SJCRH30 (cell line): ENCODE measurements around the gene DST. TPM values are rescaled to one million over a fixed set of nuclear protein-coding genes. Genes with fewer than 3 reads are reported as not detected.

Experiments
- DNase-seq, 2 experiments: peaks; one replicate each; pipeline ENCODE4 v3.0.0-alpha.2; 2015 to 2020
- H3K27ac ChIP-seq: fragments of 250-450 bp; sonication (Bioruptor Pico); 2 replicates; pipeline ENCODE4 v1.5.1; 2020; ENCODE audit warnings: mild to moderate bottlenecking, moderate library complexity
- H3K27me3 ChIP-seq: fragments of 250-450 bp; sonication (Bioruptor Pico); 2 replicates; pipeline ENCODE4 v1.5.1; 2020; ENCODE audit warnings: mild to moderate bottlenecking, moderate library complexity
- H3K36me3 ChIP-seq: fragments of 250-450 bp; sonication (Bioruptor Pico); 2 replicates; pipeline ENCODE4 v1.5.1; 2020; ENCODE audit warnings: mild to moderate bottlenecking, moderate library complexity
- H3K4me1 ChIP-seq: fragments of 250-450 bp; sonication (Bioruptor Pico); 2 replicates; pipeline ENCODE4 v1.5.1; 2020; ENCODE audit warnings: mild to moderate bottlenecking, moderate library complexity
- H3K4me3 ChIP-seq: fragments of 250-450 bp; sonication (Bioruptor Pico); 2 replicates; pipeline ENCODE4 v1.5.1; 2020; ENCODE audit warnings: mild to moderate bottlenecking, moderate library complexity
- H3K9me3 ChIP-seq: fragments of 250-450 bp; sonication (Bioruptor Pico); replicated peaks from 2 replicates; pipeline ENCODE4 v1.5.1; 2020; ENCODE audit warnings: mild to moderate bottlenecking, moderate library complexity
- total RNA-seq: library from RNA; depleted of rRNA; stranded (reverse); fragments of >200 nt; shearing (Covaris generic); gene quantifications from 2 replicates; pipeline ENCODE4 v1.2.3, GENCODE V29; 2014

DST gene
- total RNA-seq, 1 experiment from 2014 or later = 87.9 TPM

DNA sequence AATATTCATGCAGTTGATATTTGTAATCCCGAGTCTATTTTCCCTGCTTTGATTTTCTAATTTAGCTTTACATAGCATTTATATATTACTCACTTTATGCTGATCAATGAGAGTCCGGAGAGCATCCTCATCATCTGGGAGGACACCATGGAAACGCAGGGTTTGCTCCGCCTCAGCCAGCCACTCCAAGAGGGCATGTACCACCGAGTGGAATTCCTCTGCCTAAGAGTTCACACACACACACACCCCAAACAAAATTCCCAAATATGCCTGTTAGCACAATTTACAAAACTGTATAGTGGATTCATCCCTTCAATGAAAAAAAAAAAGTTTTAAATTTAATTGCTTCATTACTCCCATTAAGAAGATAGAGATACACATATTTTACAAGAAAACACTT, 160.7 kb downstream of the DST start:
- Histone ChIP-seq H3K4me1 (no peaks in the 10 kb centered on the region), H3K4me3 (no peak overlapping the region), H3K27ac (no peak overlapping the region), H3K36me3 (peaks cover 41% of the 10 kb centered on the region), H3K9me3 (no peaks in the 10 kb centered on the region), H3K27me3 (no peaks in the 10 kb centered on the region)
- no peak for DNase-seq

DNA sequence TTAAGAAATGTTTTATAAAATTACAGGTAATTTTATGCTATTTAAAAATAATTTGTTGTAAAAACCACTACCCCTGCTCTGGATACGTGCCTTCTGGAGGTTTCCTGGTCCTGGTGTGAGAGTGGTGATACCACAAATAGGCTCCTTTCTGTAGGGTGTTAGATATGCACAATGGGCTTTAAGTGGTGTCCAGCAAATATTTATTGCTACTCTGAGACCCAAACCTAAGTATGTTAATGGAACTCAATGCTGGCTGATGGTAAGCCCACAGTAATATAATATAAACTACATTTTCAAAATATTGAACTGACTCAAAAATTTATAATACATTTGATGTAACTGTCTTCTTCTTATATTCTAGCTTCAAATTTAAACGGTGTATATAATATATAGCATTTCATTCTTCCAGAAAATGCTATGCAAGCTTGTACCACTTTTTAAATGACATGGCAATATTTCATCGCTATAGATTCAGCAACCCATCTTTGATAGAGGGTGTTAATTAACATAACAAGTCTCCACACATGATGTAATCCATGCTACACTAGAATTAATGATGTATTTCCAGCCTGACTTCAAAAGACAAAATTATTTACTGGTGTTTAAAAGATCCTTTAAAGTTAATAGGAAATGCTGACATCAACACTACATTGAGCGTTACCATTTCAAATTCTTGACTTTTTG, 161.9 kb downstream of the DST start:
- Histone ChIP-seq H3K4me1 (no peaks in the 10 kb centered on the region), H3K27me3 (no peaks in the 10 kb centered on the region), H3K4me3 (no peak overlapping the region), H3K36me3 (peaks cover 42% of the 10 kb centered on the region), H3K27ac (no peak overlapping the region), H3K9me3 (no peaks in the 10 kb centered on the region)
- DNase-seq = no peak

DNA sequence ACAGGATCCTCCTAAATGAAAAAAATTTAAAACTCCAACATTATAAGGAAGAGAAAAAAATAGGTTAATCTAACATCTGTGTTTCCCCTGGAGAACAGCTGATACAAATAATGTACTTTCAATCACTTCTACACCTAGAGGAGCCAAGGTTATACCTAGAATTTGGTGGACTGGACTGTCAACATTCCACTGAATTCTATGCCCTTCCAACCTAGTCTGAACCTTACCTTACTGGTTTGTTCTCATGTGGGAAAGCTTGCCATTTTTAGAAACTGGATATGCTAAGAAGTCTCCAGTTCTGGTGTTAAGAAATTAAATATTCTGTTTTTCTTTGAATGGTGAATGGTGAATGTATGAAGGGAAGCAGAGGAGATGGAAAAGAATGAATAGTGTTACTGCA, 162.4 kb downstream of the DST start:
- DNase-seq = no peak

DNA sequence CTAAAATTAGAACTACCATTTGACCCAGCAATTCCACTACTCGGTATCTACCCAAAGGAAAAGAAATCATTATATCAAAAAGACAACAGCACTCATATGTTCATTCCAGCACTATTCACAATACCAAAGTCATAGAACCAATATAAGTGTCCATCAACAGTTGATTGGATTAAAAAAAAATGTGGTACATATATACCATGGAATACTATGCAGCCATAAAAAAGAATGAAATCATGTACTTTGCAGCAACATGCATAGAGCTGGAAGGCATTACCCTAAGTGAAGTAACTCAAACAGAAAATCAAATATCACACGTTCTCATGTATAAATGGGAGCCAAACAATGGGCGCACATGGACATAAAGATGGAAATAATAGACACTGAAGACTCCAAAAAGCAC, 163.3 kb downstream of the DST start:
- Histone ChIP-seq H3K4me1 (no peaks in the 10 kb centered on the region), H3K36me3 (peaks cover 41% of the 10 kb centered on the region), H3K27ac (no peak overlapping the region), H3K4me3 (no peak overlapping the region), H3K27me3 (no peaks in the 10 kb centered on the region), H3K9me3 (no peaks in the 10 kb centered on the region)
- DNase-seq = no peak

More for the DNA sequence above, 162.4 kb downstream of the DST start:
- Histone ChIP-seq H3K36me3 (peaks cover 42% of the 10 kb centered on the region), H3K27me3 (no peaks in the 10 kb centered on the region), H3K4me1 (no peaks in the 10 kb centered on the region), H3K9me3 (no peaks in the 10 kb centered on the region), H3K27ac (no peak overlapping the region), H3K4me3 (no peak overlapping the region)

DNA sequence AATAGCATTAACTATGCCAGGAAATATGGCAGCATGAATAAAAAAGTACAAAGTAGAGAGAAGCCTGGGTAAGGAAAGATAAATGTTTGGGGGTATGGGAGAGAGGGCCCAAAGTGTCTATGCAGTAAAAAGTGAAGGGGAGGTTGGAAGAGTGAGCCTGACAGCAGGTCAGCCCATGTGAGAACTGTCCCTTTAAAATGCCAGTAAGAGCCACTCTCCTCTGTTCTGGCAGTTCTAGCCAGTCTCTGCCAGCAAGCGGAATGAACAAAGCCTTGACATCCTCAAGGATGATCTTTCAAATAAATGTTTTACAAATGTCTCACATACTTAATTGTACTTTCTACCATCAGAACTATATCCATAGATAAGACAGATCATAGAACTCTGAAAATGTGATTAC, 164.5 kb downstream of the DST start:
- H3K9me3 ChIP-seq = no peaks in the 10 kb centered on the region
- H3K27ac ChIP-seq = no peak overlapping the region
- peaks cover 49% of the 10 kb centered on the region for H3K36me3 ChIP-seq
- no peak for DNase-seq
- no peaks in the 10 kb centered on the region for H3K4me1 ChIP-seq
- no peak overlapping the region for H3K4me3 ChIP-seq
- no peaks in the 10 kb centered on the region for H3K27me3 ChIP-seq

DNA sequence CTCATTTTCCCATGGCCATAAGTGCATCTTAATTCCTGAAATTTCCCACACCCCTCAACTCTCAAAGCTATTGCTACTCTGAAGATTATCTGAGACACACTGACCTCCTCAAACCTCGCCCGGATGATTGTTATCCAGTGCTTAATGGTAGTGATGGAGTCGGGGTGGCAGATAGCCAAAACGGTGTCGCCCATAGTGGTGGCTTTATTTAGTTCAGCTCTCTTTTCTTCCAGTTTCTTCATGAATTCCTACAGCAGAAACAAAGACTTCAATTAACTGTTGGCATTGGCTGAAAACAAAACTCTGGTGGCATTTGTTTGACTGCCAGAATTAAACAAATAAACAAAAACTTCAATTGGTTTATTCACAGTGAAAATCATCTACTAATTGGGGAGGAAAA, 165.4 kb downstream of the DST start:
- H3K9me3 ChIP-seq = no peaks in the 10 kb centered on the region
- no peak overlapping the region for H3K4me3 ChIP-seq
- H3K27me3 ChIP-seq = no peaks in the 10 kb centered on the region
- H3K4me1 ChIP-seq = no peaks in the 10 kb centered on the region
- peaks cover 54% of the 10 kb centered on the region for H3K36me3 ChIP-seq
- DNase-seq = no peak
- no peak overlapping the region for H3K27ac ChIP-seq

DNA sequence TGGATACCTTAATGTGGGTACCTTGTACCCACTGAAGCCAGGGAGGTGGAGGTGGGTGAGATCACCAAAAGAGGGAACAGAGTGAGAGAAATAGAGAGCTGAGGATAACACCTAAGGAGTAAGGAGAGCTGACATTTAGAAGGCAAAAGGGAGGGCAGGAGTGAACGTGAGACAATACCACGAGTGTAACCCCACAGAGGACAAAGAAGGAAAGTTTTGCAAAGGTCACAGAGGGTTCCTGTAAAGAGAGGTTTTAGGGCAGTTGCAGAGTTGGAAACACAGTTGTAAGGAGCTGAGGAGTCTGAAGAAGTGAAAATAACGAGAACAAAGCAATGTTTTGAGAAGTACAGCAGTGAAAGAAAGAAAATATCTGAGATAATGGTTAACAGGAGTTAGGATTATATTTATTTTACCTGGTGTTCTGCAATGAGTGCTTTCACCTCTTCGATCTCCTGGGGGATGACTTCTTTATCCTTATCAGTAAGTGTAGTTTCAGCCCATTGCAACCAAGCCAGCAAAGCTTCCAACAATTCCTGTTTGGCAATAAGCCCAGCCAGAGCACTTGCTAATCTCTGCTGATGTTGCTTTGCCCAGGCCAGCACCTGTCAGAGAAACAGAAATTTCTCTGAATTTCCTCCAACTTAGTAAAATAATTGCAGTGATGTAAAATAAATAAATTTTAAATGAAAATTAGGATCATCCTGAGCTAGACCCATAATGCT, 166.8 kb downstream of the DST start:
- no peaks in the 10 kb centered on the region for H3K27me3 ChIP-seq
- H3K4me1 ChIP-seq = no peaks in the 10 kb centered on the region
- H3K27ac ChIP-seq = no peak overlapping the region
- H3K9me3 ChIP-seq = no peaks in the 10 kb centered on the region
- DNase-seq = peak; percentile 5 to 42
- H3K36me3 ChIP-seq = peaks cover 60% of the 10 kb centered on the region
- no peak overlapping the region for H3K4me3 ChIP-seq

DNA sequence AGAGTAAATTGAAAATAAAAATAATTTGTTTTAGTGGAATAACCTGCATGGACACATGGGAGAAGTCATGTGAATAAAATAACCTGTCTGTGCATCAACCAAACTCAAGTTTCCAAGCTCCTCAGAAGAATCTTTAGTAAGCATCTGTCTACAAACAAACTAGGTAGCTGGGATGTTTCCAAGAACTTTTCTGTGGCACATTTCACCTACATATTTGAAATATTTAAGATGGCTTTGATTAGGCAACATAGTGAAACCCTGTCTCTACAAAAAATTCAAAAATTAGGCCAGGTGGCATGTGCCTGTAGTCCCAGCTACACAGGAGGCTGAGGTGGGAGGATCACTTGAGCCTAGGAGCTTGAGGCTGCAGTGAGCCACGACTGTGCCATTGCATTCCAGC, 168.2 kb downstream of the DST start:
- no peaks in the 10 kb centered on the region for H3K9me3 ChIP-seq
- peaks cover 55% of the 10 kb centered on the region for H3K36me3 ChIP-seq
- H3K4me3 ChIP-seq = no peak overlapping the region
- DNase-seq = no peak
- H3K27ac ChIP-seq = no peak overlapping the region
- H3K27me3 ChIP-seq = no peaks in the 10 kb centered on the region
- no peaks in the 10 kb centered on the region for H3K4me1 ChIP-seq

DNA sequence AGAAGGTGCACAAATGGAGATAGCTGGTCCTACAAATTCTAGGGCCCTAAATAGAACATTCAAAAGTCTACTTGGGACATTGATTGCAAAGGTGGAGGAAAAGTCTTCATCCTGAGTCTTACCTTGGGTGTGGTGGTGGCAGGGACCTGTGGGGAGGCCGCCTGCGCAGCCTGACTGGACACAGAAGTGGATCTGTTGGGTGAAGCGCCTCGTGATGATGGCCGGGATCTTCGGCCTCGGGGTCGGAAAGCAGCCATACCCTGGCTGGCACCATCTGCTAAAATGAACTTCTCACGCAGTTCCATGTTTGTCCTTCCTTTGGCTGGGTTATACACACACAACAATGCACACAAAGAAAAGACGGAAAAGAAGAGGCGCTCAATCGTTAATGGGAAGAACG, 179.2 kb downstream of the DST start:
- Histone ChIP-seq H3K9me3 (no peaks in the 10 kb centered on the region), H3K27ac (no peak overlapping the region), H3K36me3 (peaks cover 28% of the 10 kb centered on the region), H3K27me3 (no peaks in the 10 kb centered on the region), H3K4me1 (no peaks in the 10 kb centered on the region), H3K4me3 (no peak overlapping the region)
- DNase-seq = no peak

DNA sequence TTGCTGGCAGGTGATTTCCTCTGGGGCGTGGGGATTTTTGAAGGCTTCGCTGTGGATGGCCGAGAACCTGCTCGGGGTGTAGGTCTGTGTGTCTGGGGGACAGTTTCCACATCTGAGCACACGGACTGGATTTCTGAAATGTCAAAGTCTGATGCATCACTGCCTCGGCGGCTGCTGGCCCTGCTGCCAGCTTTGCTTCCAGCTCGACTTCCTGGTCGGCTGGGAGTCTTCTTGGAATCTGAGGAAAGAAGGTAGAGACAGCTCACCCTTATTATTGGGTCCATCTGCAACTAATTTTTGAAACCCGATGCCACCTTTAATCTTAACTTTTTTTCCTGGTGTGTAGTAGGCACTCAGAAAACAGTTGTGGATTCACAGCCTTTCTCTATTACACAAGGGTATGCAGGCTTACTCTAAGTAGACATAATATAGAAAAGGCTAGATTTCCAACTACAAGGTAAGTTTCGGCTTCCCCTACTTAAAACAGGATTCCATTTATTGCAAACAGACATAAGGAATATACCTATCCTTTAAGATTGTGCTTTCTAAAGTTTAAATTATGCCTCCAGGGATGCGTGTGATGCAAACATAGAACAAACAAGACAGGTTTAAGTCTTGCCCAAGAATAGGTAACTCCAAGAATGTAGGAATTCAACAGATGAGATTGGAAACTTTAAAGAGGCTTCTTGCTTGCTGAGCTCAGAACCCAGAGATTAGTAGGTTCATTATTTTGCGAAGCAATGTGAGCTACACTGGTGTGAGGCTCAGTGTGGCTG, 183.5 kb downstream of the DST start:
- no peaks in the 10 kb centered on the region for H3K27me3 ChIP-seq
- no peaks in the 10 kb centered on the region for H3K4me1 ChIP-seq
- H3K4me3 ChIP-seq = no peak overlapping the region
- no peak for DNase-seq
- H3K36me3 ChIP-seq = peaks cover 34% of the 10 kb centered on the region
- no peaks in the 10 kb centered on the region for H3K9me3 ChIP-seq
- no peak overlapping the region for H3K27ac ChIP-seq

DNA sequence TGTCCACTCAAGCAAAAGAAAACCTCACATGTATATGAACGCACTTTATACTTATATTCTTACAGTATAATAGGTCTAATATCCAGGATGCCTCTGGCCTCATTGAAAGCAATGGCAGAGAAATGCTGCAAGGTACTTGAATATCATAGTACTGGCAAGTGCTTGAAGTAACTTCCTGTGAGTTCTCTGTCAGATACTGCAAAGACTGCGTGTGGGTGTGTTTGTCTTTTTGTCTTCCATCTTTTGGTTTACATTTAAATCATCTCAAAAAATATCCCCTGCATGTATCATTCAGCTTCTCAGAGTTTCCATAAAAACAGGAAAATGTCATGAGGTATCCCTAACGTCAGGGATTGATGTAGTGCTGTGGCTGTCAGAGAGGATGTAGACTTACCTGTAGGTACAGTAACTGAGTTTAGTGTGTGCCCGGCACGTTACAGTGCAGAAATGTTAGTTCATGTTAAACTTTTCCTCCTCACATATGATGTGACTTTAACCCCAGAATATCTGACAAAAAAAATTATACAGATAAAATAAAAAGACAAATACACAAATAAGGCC, 184.3 kb downstream of the DST start:
- Histone ChIP-seq H3K27me3 (no peaks in the 10 kb centered on the region), H3K36me3 (peaks cover 34% of the 10 kb centered on the region), H3K4me1 (no peaks in the 10 kb centered on the region), H3K4me3 (no peak overlapping the region), H3K27ac (no peak overlapping the region), H3K9me3 (no peaks in the 10 kb centered on the region)
- DNase-seq = no peak

DNA sequence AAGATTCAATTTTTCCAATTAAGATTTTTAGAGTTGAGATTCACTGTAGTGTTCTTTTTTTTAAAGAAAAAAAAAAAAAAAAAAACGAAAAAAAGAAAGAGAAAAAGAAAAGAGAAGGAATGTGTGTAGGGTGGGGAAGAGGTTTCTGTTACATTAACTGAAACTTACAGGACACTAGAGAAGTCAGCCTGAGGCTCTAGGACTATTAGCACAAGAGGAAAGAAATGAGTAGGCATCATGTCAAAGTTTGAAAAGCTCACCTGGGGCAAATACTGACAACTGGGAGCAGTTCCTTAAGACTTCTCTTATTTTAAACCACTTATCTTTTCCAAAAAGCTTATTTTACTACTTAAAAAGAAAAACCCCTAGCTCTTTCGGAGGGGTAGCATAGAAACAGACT, 185.9 kb downstream of the DST start:
- H3K27me3 ChIP-seq = no peaks in the 10 kb centered on the region
- DNase-seq = no peak
- H3K9me3 ChIP-seq = no peaks in the 10 kb centered on the region
- H3K4me3 ChIP-seq = no peak overlapping the region
- no peaks in the 10 kb centered on the region for H3K4me1 ChIP-seq
- H3K27ac ChIP-seq = no peak overlapping the region
- peaks cover 25% of the 10 kb centered on the region for H3K36me3 ChIP-seq

DNA sequence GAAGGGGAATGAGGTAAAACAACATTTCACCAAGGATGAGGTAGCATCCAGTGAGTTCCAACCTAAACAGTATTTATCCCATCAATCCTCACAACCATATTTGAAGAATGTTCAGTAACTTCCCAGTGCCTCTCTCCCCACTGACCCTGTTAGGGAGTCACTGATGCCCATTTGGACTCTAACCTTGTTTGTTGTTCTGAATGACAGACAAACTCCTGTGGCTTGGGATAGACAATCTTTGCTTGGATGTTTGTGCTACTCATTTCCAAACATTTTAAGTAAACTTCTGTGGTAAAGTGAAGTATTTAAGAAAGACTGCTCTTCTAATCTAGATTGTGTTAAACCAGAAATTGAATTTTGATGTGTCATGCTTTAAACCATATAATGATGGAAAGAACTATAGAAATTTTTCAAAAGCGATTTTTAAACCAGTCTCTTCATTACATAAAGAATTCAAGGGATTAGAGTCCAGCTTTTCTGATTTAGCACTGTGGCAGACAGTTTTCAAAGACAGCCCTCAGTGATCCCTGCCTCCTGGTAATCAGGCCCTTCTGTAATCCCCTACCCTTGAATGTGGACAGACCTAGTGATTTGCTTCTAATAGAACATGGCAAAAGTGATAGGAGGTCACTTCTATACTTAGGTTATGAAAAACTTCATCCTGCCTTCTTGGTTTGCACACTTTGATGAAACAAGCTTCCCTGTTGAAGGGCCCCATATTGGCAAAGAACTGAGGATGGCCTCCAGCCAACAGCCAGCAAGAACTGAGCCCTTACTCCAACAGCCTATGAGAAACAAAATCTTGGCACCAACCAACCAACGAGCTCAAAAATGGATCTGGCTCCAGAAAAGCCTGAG, 191.6 kb downstream of the DST start:
- Histone ChIP-seq H3K27me3 (no peaks in the 10 kb centered on the region), H3K36me3 (peaks cover 5% of the 10 kb centered on the region; the same call in 1 of the 2 replicates), H3K4me3 (no peak overlapping the region), H3K4me1 (no peaks in the 10 kb centered on the region), H3K9me3 (no peaks in the 10 kb centered on the region), H3K27ac (no peak overlapping the region)
- peak in 1 of 2 experiments; percentile 7 for DNase-seq

DNA sequence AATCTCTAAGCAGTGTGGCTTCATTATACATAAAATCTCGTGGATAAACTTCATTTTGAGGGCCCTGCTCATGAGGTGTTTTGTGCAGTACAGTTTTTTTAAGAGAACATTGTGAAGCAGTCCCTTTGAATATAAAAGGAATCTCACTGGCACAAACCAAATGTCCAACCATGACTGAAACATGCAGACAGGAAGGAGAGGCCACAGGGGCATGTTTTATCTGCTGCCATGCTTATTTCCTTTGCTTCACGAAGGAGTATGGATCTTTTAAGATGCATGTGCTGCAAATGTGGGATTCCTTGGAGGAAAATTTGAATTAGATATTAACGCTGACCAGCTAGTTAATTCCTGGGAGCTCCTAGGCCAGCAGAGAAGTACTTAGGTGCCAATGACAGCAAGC, 192.3 kb downstream of the DST start:
- no peak for DNase-seq
- no peak overlapping the region for H3K4me3 ChIP-seq
- no peaks in the 10 kb centered on the region for H3K9me3 ChIP-seq
- 0 out of 2 replicates have a peak, but pooled peaks cover 2% of the 10 kb centered on the region for H3K36me3 ChIP-seq
- no peak overlapping the region for H3K27ac ChIP-seq
- H3K4me1 ChIP-seq = no peaks in the 10 kb centered on the region
- H3K27me3 ChIP-seq = no peaks in the 10 kb centered on the region
